ENCODE data around the gene WDR33. TPM values are rescaled to one million over a fixed set of nuclear protein-coding genes. Genes with fewer than 3 reads are reported as not detected.

WDR33 gene
- total RNA-seq, 1 experiment from 2014 or later = 36.6 TPM

- H3K27me3 ChIP-seq (replicated peaks) = no peaks in the 10 kb centered on the region
- no peak overlapping the region for H3K27ac ChIP-seq
- H3K4me3 ChIP-seq = no peak overlapping the region
- peaks cover 45% of the 10 kb centered on the region for H3K4me1 ChIP-seq (replicated peaks)
- peaks cover 5% of the 10 kb centered on the region; the same call in 1 of the 2 replicates for H3K9me3 ChIP-seq (replicated peaks)
- no peak for DNase-seq (ENCODE audit: low read depth in 1 of 2, low spot score in 2 of 2)
- H3K36me3 ChIP-seq = peaks cover 22% of the 10 kb centered on the region
Measured at GRCh38 chr2:127698553-127699355, 112.2 kb downstream of the WDR33 start.

- Histone ChIP-seq H3K4me1 (replicated peaks) (peaks cover 38% of the 10 kb centered on the region), H3K4me3 (no peak overlapping the region), H3K27me3 (replicated peaks) (no peaks in the 10 kb centered on the region), H3K27ac (no peak overlapping the region), H3K36me3 (peaks cover 13% of the 10 kb centered on the region), H3K9me3 (replicated peaks) (peaks cover 5% of the 10 kb centered on the region; the same call in 1 of the 2 replicates)
- DNase-seq (ENCODE audit: low read depth in 1 of 2, low spot score in 2 of 2) = no peak
Measured at GRCh38 chr2:127697482-127698180, 113.3 kb downstream of the WDR33 start.

DNA sequence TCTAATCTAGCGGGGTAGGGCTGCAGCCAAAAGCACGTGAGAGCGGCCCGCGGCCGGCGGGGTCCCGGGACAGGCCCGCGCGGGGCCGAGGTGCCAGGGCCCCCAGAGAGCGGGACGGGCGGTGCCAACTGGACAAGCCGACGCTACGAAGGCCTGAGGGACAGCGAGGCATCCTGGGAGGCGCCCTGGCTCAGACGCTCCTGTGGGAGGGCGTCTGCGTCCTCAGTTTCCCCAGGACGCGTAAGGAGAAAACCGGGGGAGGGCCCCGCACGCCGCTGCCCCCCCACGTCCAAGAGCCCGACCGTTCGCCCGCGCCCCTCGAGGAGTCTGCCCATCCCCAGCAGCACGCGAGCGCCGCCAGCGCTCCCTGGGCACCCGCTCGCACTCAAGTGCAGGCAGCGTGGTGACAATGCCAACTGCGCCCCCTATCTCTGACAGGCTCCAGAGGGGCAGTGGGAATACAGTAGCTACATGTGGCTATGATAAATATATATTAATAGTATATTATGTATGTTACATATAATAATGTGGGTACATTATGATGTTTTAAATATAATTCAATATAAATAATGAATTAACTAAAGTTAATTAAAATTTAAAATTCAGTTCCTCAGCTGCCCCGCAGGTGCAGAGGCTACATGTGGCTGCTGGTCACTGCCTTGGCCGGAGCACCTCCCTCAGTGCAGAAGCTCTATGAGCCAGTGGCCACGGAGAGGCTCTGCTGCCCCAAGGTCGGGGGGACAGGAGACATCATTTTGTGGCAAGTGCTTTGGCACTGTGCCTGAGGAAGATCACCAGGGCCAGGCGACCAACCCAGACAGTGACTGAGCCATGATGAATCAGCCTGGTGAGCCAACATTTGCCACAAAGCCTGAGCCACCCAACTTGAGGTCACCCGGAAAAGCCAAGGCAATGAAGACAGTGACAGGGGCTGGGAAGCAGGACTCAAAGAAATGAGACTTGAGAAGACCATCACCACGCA, 115.2 kb downstream of the WDR33 start:
- H3K27ac ChIP-seq = no peak overlapping the region
- peak overlapping the region; percentile 28 for H3K4me3 ChIP-seq
- no peaks in the 10 kb centered on the region for H3K36me3 ChIP-seq
- DNase-seq (ENCODE audit: low read depth in 1 of 2, low spot score in 2 of 2) = peak in 1 of 2 experiments; percentile 38
- peaks cover 23% of the 10 kb centered on the region for H3K4me1 ChIP-seq (replicated peaks)
- H3K9me3 ChIP-seq (replicated peaks) = peaks cover 5% of the 10 kb centered on the region; the same call in 1 of the 2 replicates
- H3K27me3 ChIP-seq (replicated peaks) = no peaks in the 10 kb centered on the region

DNA sequence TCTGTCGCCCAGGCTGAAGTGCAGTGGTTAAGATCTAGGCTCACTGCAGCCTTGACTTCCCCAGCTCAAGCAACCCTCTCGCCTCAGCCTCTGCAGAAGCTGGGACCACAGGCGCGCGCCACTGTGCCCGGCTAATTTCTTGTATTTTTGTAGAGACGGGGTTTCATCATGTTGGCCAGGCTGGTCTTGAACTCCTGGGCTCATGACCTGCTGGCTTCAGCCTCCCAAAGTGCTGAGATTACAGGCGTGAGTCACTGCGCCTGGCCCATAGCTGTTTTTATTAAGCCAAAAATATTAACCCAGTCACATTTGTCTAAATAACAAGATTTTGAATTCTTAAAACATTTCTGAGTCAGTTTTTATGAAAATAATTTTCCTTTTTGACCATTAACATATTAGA, 116.0 kb downstream of the WDR33 start:
- Histone ChIP-seq H3K4me3 (no peak overlapping the region), H3K27me3 (replicated peaks) (no peaks in the 10 kb centered on the region), H3K36me3 (no peaks in the 10 kb centered on the region), H3K27ac (no peak overlapping the region), H3K9me3 (replicated peaks) (peaks cover 7% of the 10 kb centered on the region; the same call in 1 of the 2 replicates), H3K4me1 (replicated peaks) (peaks cover 17% of the 10 kb centered on the region)
- DNase-seq (ENCODE audit: low read depth in 1 of 2, low spot score in 2 of 2) = no peak

GRCh38 chr2:127690696-127691095, 120.3 kb downstream of the WDR33 start:
- H3K27ac ChIP-seq = no peak overlapping the region
- H3K36me3 ChIP-seq = no peaks in the 10 kb centered on the region
- no peaks in the 10 kb centered on the region for H3K27me3 ChIP-seq (replicated peaks)
- H3K4me1 ChIP-seq (replicated peaks) = peaks cover 7% of the 10 kb centered on the region
- no peak for DNase-seq (ENCODE audit: low read depth in 1 of 2, low spot score in 2 of 2)
- H3K9me3 ChIP-seq (replicated peaks) = peaks cover 12% of the 10 kb centered on the region
- no peak overlapping the region for H3K4me3 ChIP-seq

DNA sequence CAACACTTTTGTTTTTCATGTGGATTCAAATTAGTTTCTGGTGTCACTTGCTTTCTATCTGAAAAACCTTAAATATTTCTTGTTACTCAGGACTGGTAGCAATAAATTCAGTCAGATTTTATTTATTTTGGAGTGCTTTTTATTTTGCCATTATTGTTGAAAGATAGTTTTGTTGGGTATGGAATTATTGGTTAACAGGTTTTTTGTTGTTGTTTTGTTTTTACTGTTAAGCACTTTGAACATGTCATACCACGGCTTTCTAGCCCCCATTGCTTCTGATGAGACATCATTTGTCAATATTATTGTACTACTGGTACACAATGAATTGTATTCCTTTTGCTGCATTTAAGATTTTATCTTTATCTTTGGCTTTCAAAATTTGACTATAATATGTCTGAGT, 122.6 kb downstream of the WDR33 start:
- H3K27me3 ChIP-seq (replicated peaks) = no peaks in the 10 kb centered on the region
- H3K36me3 ChIP-seq = no peaks in the 10 kb centered on the region
- H3K27ac ChIP-seq = no peak overlapping the region
- no peaks in the 10 kb centered on the region for H3K4me1 ChIP-seq (replicated peaks)
- peaks cover 12% of the 10 kb centered on the region for H3K9me3 ChIP-seq (replicated peaks)
- H3K4me3 ChIP-seq = no peak overlapping the region
- no peak for DNase-seq (ENCODE audit: low read depth in 1 of 2, low spot score in 2 of 2)

DNA sequence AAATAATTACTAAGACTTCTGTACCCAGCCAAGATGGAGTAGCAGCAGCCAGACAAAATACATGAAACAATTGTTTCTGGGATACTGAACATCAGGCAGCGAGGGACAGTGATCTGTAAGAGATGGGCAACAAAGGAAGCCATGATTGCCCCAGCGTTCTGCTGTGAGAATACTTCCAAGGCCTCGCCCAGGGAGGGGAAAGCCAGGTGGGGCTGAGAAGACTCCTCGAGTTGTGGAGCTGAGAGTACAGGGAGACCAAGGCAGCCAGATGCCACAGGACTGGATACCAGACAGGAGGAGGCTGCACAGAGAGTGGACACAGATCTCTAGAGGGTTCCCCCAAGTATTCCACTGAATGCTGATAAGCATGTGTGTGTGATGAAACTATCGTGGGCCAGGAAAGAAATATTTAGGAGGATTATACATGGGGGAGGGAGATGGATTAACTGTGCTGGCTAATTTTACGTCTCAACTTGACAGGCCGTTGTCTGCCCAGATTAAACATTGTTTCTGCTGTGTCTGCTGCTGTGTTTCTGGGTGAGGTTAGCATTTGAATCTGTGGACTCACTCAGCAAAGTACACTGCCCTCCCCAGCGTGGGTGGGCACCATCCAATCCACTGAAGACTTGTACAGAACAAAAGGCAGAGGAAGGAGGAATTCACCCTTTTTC, 125.4 kb downstream of the WDR33 start:
- no peak for DNase-seq (ENCODE audit: low read depth in 1 of 2, low spot score in 2 of 2)
- H3K9me3 ChIP-seq (replicated peaks) = peaks cover 4% of the 10 kb centered on the region
- H3K36me3 ChIP-seq = no peaks in the 10 kb centered on the region

DNA sequence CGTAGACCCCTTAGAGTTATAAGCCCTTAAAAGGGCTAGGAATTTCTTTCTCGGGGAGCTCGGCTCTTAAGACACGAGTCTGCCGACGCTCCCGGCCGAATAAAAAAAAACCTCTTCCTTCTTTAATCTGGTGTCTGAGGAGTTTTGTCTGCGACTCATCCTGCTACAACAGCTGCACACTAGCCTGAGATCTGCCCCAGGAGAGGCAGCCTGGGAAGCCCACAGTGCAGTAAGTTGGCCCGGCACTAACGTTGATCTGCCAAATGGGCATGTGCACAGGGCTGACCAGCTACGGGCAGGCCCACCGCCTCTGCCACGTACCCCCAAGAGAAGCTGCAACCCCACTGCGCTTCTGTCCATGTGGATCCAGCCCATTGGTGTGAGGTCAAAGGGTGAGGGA, 127.2 kb downstream of the WDR33 start:
- no peaks in the 10 kb centered on the region for H3K27me3 ChIP-seq (replicated peaks)
- no peak overlapping the region for H3K27ac ChIP-seq
- no peaks in the 10 kb centered on the region for H3K36me3 ChIP-seq
- no peak overlapping the region for H3K4me3 ChIP-seq
- peaks cover 3% of the 10 kb centered on the region for H3K9me3 ChIP-seq (replicated peaks)
- H3K4me1 ChIP-seq (replicated peaks) = no peaks in the 10 kb centered on the region
- no peak for DNase-seq (ENCODE audit: low read depth in 1 of 2, low spot score in 2 of 2)

More for the DNA sequence above, 125.4 kb downstream of the WDR33 start:
- Histone ChIP-seq H3K4me1 (replicated peaks) (no peaks in the 10 kb centered on the region), H3K27me3 (replicated peaks) (no peaks in the 10 kb centered on the region), H3K27ac (no peak overlapping the region), H3K4me3 (no peak overlapping the region)

GRCh38 chr2:127683056-127683455, 127.9 kb downstream of the WDR33 start:
- Histone ChIP-seq H3K9me3 (replicated peaks) (no peaks in the 10 kb centered on the region), H3K36me3 (no peaks in the 10 kb centered on the region), H3K4me1 (replicated peaks) (no peaks in the 10 kb centered on the region), H3K27ac (no peak overlapping the region), H3K4me3 (no peak overlapping the region), H3K27me3 (replicated peaks) (no peaks in the 10 kb centered on the region)
- DNase-seq (ENCODE audit: low read depth in 1 of 2, low spot score in 2 of 2) = no peak

- no peaks in the 10 kb centered on the region for H3K9me3 ChIP-seq (replicated peaks)
- no peaks in the 10 kb centered on the region for H3K27me3 ChIP-seq (replicated peaks)
- no peaks in the 10 kb centered on the region for H3K36me3 ChIP-seq
Measured at GRCh38 chr2:127681976-127682857, 128.8 kb downstream of the WDR33 start.

DNA sequence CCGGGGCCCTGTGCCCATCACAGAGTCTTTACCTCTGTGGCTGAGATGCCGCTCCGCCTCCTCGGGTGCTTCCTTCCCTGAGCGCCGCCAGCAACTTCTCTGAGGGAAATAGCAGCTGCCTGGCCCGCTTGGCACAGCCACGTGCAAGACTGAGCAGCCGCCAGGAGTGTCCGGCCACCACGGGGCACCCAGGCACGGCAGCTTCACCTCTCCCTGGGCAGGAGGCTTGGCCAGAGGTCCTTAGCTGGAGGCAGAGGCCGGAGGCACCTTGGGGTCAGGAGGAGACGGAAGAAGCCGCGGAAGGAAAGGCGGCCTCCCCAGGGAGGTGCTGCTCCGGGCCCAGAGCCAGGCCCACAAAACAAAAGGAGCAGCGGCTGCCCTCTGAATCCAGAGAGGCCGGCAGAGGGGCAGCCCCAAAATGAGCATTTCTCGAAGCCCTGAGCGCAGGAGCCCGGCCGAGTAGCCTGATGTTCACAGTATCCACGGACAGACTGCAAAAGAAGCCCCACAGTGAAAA, 129.6 kb downstream of the WDR33 start:
- H3K4me3 ChIP-seq = no peak overlapping the region

More at GRCh38 chr2:127681976-127682857, 128.8 kb downstream of the WDR33 start:
- Histone ChIP-seq H3K4me3 (no peak overlapping the region), H3K4me1 (replicated peaks) (no peaks in the 10 kb centered on the region), H3K27ac (no peak overlapping the region)
- DNase-seq (ENCODE audit: low read depth in 1 of 2, low spot score in 2 of 2) = no peak

GRCh38 chr2:127680706-127681287, 130.2 kb downstream of the WDR33 start:
- Histone ChIP-seq H3K36me3 (no peaks in the 10 kb centered on the region), H3K27ac (no peak overlapping the region), H3K27me3 (replicated peaks) (no peaks in the 10 kb centered on the region), H3K4me3 (no peak overlapping the region), H3K4me1 (replicated peaks) (0 out of 2 replicates have a peak, but pooled peaks cover 3% of the 10 kb centered on the region), H3K9me3 (replicated peaks) (no peaks in the 10 kb centered on the region)
- no peak for DNase-seq (ENCODE audit: low read depth in 1 of 2, low spot score in 2 of 2)

More for the DNA sequence above, 129.6 kb downstream of the WDR33 start:
- no peak overlapping the region for H3K27ac ChIP-seq
- H3K27me3 ChIP-seq (replicated peaks) = no peaks in the 10 kb centered on the region
- no peaks in the 10 kb centered on the region for H3K9me3 ChIP-seq (replicated peaks)
- no peaks in the 10 kb centered on the region for H3K36me3 ChIP-seq
- H3K4me1 ChIP-seq (replicated peaks) = no peaks in the 10 kb centered on the region
- no peak for DNase-seq (ENCODE audit: low read depth in 1 of 2, low spot score in 2 of 2)
